Epithelial cell of proximal tubule (primary cell): ENCODE data around the gene FBXL13. TPM values are rescaled to one million over a fixed set of nuclear protein-coding genes. Genes with fewer than 3 reads are reported as not detected.

Experiments
- DNase-seq: peaks from one replicate; pipeline ENCODE4 v3.0.0-alpha.2; 2011; ENCODE audit warnings: low read depth
- H3K4me3 ChIP-seq: 2 replicates; pipeline ENCODE4 v1.5.1; 2011; ENCODE audit warnings: low read depth, mild to moderate bottlenecking, low read length
- total RNA-seq: library from RNA; depleted of rRNA; stranded (reverse); fragments of >200 nt; gene quantifications from 2 replicates; pipeline ENCODE4 v1.2.3, GENCODE V29; 2015
- TF ChIP-seq, protein P1 (sequence below): conservative IDR thresholded peaks from 2 replicates; pipeline ENCODE4 v1.5.1; 2012; ENCODE audit warnings: low read depth, mild to moderate bottlenecking, low read length

The FBXL13 gene
- total RNA-seq, 1 donor from 2014 or later, result 1.6 TPM

DNA sequence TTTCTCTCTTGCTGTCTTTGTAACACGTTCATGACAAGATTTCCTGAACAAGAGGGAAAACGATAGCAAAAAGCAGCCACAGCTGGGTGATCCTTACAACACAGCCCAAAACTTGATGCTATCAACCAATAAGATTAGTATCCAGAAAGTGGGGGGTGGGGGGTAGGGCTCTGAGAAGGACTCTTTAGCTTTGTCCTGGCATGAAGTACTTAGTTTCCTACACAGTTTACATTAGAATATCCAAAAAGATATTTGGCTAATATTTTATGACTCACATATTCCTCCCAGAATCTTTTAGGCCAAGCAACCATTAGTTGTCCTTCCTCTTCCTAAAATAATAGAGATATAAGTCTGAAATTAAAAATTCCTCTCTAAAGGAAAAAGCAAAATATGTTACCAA lies 184.7 kb downstream of the FBXL13 start:
- TF ChIP-seq, protein P1, sequence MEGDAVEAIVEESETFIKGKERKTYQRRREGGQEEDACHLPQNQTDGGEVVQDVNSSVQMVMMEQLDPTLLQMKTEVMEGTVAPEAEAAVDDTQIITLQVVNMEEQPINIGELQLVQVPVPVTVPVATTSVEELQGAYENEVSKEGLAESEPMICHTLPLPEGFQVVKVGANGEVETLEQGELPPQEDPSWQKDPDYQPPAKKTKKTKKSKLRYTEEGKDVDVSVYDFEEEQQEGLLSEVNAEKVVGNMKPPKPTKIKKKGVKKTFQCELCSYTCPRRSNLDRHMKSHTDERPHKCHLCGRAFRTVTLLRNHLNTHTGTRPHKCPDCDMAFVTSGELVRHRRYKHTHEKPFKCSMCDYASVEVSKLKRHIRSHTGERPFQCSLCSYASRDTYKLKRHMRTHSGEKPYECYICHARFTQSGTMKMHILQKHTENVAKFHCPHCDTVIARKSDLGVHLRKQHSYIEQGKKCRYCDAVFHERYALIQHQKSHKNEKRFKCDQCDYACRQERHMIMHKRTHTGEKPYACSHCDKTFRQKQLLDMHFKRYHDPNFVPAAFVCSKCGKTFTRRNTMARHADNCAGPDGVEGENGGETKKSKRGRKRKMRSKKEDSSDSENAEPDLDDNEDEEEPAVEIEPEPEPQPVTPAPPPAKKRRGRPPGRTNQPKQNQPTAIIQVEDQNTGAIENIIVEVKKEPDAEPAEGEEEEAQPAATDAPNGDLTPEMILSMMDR, result no peak
- no peak for DNase-seq

DNA sequence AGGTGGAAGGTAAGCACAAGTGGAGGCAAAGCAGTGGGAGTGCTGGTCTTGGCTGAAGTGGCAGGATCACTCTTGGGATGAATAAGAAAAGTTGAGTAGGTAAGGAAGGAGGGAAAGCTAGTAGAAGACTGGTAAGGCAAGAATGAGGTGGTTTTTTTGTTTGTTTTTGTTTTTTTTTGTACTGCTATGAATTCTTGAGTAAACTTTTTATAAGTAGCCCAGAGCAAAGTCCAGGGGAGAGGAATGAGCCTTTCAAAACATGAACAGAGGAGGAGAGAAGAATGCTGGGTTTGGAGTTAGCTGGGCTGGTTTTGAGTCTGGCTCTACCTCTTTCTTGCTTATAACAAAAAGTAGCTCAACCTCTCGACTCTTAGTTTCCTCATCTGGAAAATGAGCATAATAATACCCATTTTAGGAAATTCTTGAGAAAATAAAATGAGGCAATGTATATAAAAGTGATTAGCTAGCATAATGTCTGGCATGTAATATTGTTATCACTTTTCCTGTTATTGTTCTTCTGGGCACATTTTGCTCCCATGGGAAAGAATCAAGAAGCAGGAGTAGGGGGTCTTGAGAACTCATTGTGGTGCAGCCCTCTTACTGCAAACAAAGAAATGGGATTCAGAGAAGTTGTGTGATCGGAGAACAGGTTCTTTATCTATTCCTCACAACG lies 185.9 kb downstream of the FBXL13 start:
- TF ChIP-seq, protein P1, result no peak
- no peak overlapping the region for H3K4me3 ChIP-seq
- DNase-seq, result no peak

More for the DNA sequence above, 184.7 kb downstream of the FBXL13 start:
- H3K4me3 ChIP-seq, result no peak overlapping the region

DNA sequence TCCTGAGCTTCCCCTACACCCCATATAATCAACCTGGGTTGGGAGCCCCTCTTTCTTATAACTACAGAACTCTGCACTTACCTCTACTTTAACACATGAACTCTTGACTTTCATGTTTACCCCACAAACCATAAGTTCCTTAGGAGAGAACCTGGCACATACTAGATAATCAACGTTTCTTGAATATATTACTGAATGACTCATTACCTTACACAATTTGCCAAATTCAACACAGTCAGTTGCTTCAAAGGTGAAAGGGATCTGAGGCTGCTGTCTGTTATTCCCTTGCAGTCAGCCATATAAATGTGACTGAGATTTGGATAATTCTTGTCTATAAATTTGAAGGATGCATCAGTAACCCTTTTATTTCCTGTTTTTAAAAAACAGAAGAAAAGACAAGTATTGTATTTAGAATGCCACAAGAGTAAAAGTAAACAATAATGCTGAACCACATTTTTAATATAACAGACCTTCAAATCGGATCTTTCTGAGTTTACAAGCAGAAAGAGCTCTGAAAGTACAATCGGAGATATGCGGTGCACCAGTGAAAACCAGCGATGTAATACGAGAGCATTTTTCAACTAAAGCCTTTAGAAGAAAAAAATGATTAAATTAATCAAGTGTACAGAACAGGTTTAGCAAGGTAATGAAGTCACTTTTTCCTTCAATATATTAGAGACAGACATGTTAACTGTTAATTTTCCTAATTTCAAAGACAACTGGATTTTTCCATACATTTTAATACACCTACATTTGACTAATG lies 191.3 kb downstream of the FBXL13 start:
- no peak overlapping the region for H3K4me3 ChIP-seq
- TF ChIP-seq, protein P1, result no peak
- DNase-seq, result peak; percentile 67

DNA sequence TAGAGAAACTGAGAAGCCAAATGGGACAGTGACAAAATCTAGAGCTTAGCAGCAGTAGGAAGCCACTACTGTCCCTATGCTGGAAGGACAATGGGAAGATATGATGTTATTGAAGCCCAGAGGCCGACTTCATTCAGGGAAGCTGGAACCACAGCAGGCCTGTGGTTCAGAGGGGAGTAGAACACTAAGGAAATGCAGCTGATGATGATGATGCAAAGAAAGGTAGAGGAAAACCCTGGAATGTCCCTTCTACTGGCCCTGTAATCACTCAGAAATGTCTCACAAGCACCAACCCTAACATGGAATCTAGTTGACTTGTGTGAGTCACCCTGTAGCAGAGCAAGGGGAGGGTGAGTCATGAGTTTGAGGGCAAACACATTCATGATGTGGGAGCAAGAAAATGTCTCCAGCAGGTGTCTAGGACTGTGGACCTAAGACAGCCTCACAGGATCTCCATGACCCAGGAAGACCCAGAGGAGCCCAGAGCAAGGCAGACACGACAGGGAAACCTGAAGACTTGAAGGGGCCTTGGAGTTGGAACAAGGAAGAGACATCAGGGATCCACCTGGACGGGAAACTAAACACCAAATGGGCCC lies 198.8 kb downstream of the FBXL13 start:
- DNase-seq, result peak; percentile 100
- TF ChIP-seq, protein P1, result peak; percentile 38
- H3K4me3 ChIP-seq, result no peak overlapping the region

DNA sequence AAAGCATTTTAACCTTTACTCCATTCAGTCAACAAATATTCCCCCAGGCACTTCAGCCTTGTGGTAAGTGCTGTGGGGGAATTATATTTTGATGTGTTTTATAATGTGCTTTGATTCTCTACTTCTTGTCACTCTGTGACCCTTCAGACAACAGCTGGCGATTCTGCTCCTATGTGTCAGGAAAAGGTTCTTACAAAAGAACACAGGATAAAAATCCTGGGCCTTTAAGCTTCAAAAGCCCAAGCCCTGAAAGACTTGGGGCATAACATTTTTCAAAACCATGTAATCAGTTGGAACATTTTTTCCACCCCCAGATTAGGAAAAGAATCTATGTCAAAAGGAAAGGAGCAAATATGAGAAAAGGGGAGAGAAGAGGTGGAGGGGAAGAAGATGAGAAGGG lies 199.6 kb downstream of the FBXL13 start:
- TF ChIP-seq, protein P1, result no peak
- no peak overlapping the region for H3K4me3 ChIP-seq
- DNase-seq, result no peak

DNA sequence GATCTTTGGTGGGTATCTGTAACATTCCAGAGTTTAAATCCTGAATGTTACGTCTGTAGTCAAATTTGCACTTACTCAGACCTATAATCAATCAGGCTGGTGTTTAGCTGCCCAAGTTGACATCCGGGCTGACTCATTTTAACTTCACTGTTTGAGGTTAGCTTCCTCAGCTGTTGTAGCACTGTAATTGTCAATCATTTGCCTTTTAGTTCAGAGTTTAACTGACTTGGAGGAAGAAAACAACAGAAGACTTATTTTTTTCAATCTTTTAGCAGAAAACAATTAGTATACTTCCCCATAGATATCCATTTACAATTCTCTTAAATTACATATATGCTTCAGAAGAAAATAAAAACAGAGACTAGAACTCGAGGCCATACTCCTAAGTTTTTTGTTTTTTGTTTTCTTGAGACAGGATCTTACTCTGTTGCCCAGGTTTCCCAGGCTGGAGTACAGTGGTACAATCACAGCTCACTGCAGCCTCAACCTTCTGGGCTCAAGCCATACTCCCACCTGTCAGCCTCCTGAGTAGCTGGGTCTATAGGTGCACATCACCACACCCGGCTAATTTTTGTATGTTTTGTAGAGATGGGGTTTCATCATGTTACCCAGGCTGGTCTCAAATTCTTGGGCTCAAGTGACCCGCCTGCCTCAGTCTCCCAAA lies 200.3 kb downstream of the FBXL13 start:
- DNase-seq, result peak; percentile 98
- TF ChIP-seq, protein P1, result no peak
- no peak overlapping the region for H3K4me3 ChIP-seq
